ENCODE data around the gene GPRC5C. TPM values are rescaled to one million over a fixed set of nuclear protein-coding genes. Genes with fewer than 3 reads are reported as not detected.

GPRC5C gene
- total and polyA plus RNA-seq, 2 of the 13 experiments (the other 11 are each of a cell fraction or from before 2014, with no cell fraction given), result 85.6 to 300 TPM

DNA sequence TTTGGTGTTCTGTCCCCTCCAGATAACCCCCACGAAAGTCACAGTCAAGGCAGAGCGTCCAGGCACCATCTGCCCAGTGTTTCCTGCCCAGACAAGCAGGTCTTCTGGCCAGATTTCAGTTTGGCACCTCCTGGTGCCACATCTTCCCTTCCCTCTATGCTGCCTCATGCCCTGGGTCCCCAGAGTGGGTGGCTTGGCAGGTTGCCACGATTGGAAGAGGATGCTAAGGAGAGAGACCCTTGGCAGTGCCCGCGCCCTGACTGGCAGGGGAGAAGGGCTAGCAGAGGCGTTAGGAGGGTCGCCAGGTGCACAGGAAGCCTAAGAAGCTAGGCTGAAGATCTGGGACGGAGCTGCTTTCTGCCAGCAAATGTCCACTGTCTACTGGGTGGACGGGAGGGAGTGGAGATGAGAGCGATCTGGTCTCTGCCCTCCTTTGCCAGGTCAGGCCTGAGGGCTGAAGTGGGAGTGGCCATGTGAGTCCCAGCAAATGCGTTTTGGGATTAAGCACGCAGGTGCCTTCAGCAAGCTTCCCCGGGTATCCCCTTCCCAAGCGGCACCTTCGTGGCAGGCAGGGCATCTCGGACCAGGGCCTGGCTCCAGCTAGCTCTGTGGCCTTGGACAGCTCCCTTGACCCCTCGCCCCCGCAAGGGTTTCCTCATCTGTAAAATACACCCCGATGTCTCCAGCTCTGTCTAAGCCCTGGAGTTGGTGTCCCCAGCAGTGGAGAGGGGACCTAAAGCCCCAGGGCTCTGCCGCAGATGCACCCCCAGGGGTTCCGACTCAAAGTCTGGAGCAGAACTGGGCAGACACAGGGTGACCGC is 21.2 kb downstream of the GPRC5C start (continued):
- no peak for TF ChIP-seq ZBTB7A (CRISPR knock-in tag; IDR thresholded peaks at IDR 0.05)
- TF ChIP-seq AGO1 (IDR thresholded peaks at IDR 0.05; ENCODE audit: low read depth, low read length, poor library complexity, severe bottlenecking), result no peak
- TF ChIP-seq ZFP90 (CRISPR knock-in tag; IDR thresholded peaks at IDR 0.05; ENCODE audit: borderline replicate concordance), result no peak
- no peak for TF ChIP-seq ZBTB3 (CRISPR knock-in tag; IDR thresholded peaks at IDR 0.05; ENCODE audit: borderline replicate concordance, low read depth)
- no peak for TF ChIP-seq MAFG (CRISPR knock-in tag; IDR thresholded peaks at IDR 0.05)
- TF ChIP-seq ZNF232 (CRISPR knock-in tag; IDR thresholded peaks at IDR 0.05; ENCODE audit: borderline replicate concordance), result no peak
- TF ChIP-seq, protein P1, sequence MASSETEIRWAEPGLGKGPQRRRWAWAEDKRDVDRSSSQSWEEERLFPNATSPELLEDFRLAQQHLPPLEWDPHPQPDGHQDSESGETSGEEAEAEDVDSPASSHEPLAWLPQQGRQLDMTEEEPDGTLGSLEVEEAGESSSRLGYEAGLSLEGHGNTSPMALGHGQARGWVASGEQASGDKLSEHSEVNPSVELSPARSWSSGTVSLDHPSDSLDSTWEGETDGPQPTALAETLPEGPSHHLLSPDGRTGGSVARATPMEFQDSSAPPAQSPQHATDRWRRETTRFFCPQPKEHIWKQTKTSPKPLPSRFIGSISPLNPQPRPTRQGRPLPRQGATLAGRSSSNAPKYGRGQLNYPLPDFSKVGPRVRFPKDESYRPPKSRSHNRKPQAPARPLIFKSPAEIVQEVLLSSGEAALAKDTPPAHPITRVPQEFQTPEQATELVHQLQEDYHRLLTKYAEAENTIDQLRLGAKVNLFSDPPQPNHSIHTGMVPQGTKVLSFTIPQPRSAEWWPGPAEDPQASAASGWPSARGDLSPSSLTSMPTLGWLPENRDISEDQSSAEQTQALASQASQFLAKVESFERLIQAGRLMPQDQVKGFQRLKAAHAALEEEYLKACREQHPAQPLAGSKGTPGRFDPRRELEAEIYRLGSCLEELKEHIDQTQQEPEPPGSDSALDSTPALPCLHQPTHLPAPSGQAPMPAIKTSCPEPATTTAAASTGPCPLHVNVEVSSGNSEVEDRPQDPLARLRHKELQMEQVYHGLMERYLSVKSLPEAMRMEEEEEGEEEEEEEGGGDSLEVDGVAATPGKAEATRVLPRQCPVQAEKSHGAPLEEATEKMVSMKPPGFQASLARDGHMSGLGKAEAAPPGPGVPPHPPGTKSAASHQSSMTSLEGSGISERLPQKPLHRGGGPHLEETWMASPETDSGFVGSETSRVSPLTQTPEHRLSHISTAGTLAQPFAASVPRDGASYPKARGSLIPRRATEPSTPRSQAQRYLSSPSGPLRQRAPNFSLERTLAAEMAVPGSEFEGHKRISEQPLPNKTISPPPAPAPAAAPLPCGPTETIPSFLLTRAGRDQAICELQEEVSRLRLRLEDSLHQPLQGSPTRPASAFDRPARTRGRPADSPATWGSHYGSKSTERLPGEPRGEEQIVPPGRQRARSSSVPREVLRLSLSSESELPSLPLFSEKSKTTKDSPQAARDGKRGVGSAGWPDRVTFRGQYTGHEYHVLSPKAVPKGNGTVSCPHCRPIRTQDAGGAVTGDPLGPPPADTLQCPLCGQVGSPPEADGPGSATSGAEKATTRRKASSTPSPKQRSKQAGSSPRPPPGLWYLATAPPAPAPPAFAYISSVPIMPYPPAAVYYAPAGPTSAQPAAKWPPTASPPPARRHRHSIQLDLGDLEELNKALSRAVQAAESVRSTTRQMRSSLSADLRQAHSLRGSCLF (CRISPR knock-in tag; IDR thresholded peaks at IDR 0.05; ENCODE audit: borderline replicate concordance), result no peak
- TF ChIP-seq, protein P2, sequence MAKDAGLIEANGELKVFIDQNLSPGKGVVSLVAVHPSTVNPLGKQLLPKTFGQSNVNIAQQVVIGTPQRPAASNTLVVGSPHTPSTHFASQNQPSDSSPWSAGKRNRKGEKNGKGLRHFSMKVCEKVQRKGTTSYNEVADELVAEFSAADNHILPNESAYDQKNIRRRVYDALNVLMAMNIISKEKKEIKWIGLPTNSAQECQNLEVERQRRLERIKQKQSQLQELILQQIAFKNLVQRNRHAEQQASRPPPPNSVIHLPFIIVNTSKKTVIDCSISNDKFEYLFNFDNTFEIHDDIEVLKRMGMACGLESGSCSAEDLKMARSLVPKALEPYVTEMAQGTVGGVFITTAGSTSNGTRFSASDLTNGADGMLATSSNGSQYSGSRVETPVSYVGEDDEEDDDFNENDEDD (CRISPR knock-in tag; IDR thresholded peaks at IDR 0.05; ENCODE audit: borderline replicate concordance), result no peak
- 0 out of 2 replicates have a peak, but pooled peaks have one; percentile 20 for TF ChIP-seq SALL1 (CRISPR knock-in tag; IDR thresholded peaks at IDR 0.05)
- no peak; the same call in 1 of the 2 replicates for TF ChIP-seq KAT7 (CRISPR knock-in tag; IDR thresholded peaks at IDR 0.05; ENCODE audit: borderline replicate concordance)
- no peak for TF ChIP-seq FIP1L1 (IDR thresholded peaks at IDR 0.05; ENCODE audit: borderline replicate concordance, insufficient read depth, low read depth, low read length)
- no peak for TF ChIP-seq ZNF282 (IDR thresholded peaks at IDR 0.05; ENCODE audit: partially characterized antibody)
- no peak for TF ChIP-seq SIX1 (CRISPR knock-in tag; IDR thresholded peaks at IDR 0.05; ENCODE audit: borderline replicate concordance)
- TF ChIP-seq, protein P3, sequence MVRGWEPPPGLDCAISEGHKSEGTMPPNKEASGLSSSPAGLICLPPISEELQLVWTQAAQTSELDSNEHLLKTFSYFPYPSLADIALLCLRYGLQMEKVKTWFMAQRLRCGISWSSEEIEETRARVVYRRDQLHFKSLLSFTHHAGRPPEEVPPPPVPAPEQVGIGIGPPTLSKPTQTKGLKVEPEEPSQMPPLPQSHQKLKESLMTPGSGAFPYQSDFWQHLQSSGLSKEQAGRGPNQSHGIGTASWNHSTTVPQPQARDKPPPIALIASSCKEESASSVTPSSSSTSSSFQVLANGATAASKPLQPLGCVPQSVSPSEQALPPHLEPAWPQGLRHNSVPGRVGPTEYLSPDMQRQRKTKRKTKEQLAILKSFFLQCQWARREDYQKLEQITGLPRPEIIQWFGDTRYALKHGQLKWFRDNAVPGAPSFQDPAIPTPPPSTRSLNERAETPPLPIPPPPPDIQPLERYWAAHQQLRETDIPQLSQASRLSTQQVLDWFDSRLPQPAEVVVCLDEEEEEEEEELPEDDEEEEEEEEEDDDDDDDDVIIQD (CRISPR knock-in tag; IDR thresholded peaks at IDR 0.05; ENCODE audit: low read depth), result no peak
- no peak for TF ChIP-seq CEBPG (CRISPR knock-in tag; IDR thresholded peaks at IDR 0.05)
- TF ChIP-seq ETV5 (CRISPR knock-in tag; IDR thresholded peaks at IDR 0.05; ENCODE audit: borderline replicate concordance), result no peak
- peak; percentile 73; the same call in 1 of the 2 replicates for TF ChIP-seq KDM5B (CRISPR knock-in tag; IDR thresholded peaks at IDR 0.05; ENCODE audit: borderline replicate concordance)
- no peak for TF ChIP-seq SMAD1 (CRISPR knock-in tag; IDR thresholded peaks at IDR 0.05; ENCODE audit: borderline replicate concordance, low read depth)
- TF ChIP-seq, protein P4, sequence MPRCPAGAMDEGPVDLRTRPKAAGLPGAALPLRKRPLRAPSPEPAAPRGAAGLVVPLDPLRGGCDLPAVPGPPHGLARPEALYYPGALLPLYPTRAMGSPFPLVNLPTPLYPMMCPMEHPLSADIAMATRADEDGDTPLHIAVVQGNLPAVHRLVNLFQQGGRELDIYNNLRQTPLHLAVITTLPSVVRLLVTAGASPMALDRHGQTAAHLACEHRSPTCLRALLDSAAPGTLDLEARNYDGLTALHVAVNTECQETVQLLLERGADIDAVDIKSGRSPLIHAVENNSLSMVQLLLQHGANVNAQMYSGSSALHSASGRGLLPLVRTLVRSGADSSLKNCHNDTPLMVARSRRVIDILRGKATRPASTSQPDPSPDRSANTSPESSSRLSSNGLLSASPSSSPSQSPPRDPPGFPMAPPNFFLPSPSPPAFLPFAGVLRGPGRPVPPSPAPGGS (CRISPR knock-in tag; IDR thresholded peaks at IDR 0.05), result no peak
- TF ChIP-seq NR1H2 (CRISPR knock-in tag; IDR thresholded peaks at IDR 0.05; ENCODE audit: borderline replicate concordance, low read depth), result no peak

Data from HepG2 (cell line).